Activated CD8-positive, alpha-beta memory T cell treated with anti-CD3 and anti-CD28 coated beads, Interleukin-2, amount 50 U/mL, for 48 hours (primary cell): ENCODE measurements around the gene PDE6B.

ENCODE experiments used
- DNase-seq: peaks from one replicate; pipeline ENCODE4 v3.0.0-alpha.2; 2020

Gene PDE6B

GRCh38 chr4:675036-675882 lies 49.9 kb downstream of the PDE6B start:
- peak; percentile 74 for DNase-seq

- no peak for DNase-seq
These were observed 50.9 kb downstream of the PDE6B start for GRCh38 chr4:675980-676870.

GRCh38 chr4:676871-677235 lies 51.5 kb downstream of the PDE6B start:
- DNase-seq, result no peak

GRCh38 chr4:677431-678293 lies 52.3 kb downstream of the PDE6B start:
- no peak for DNase-seq

- DNase-seq, result no peak
These were observed 53.1 kb downstream of the PDE6B start for GRCh38 chr4:678331-679103.

- DNase-seq, result no peak
These were observed 53.7 kb downstream of the PDE6B start for GRCh38 chr4:679104-679481.

GRCh38 chr4:679629-680028 lies 54.3 kb downstream of the PDE6B start:
- no peak for DNase-seq

- no peak for DNase-seq
These were observed 54.7 kb downstream of the PDE6B start for GRCh38 chr4:680091-680490.

GRCh38 chr4:680551-680927 lies 55.2 kb downstream of the PDE6B start:
- peak; percentile 58 for DNase-seq

- peak; percentile 76 for DNase-seq
These were observed 55.7 kb downstream of the PDE6B start for GRCh38 chr4:680928-681645.

- DNase-seq, result peak; percentile 60
These were observed 56.5 kb downstream of the PDE6B start for GRCh38 chr4:681736-682451.

- DNase-seq, result peak; percentile 55
These were observed 57.3 kb downstream of the PDE6B start for GRCh38 chr4:682490-683172.

GRCh38 chr4:683247-683897 lies 58.0 kb downstream of the PDE6B start:
- no peak for DNase-seq

- DNase-seq, result peak; percentile 74
These were observed 58.7 kb downstream of the PDE6B start for GRCh38 chr4:683982-684622.

- DNase-seq, result no peak
These were observed 59.4 kb downstream of the PDE6B start for GRCh38 chr4:684623-685327.

- no peak for DNase-seq
These were observed 60.5 kb downstream of the PDE6B start for GRCh38 chr4:685679-686412.

- DNase-seq, result no peak
These were observed 61.2 kb downstream of the PDE6B start for GRCh38 chr4:686413-687040.
